BJ (cell line): ENCODE results near the gene SULF2. TPM values are rescaled to one million over a fixed set of nuclear protein-coding genes. Genes with fewer than 3 reads are reported as not detected.

Experiments used
- CTCF ChIA-PET: fragments of 350-600 bp; formaldehyde crosslinking; extraction: SDS; loops from one replicate; lab custom pipeline; 2021; ENCODE audit warnings: antibody characterized with exemption, inconsistent platforms; lab: Yijun Ruan, JAX
- POLR2A ChIA-PET: fragments of 300-600 bp; sonication (Branson Sonifier 250); formaldehyde crosslinking; extraction: SDS; loops from one replicate; lab custom pipeline; 2021; ENCODE audit warnings: antibody characterized with exemption; lab: Charles Lee
- DNase-seq: peaks from one replicate; pipeline ENCODE4 v3.0.0-alpha.2; 2011; ENCODE audit warnings: low read depth
- H3K27me3 ChIP-seq: 2 replicates; pipeline ENCODE4 v1.6.0; 2011; ENCODE audit warnings: low read length; ENCODE audit not compliant: control insufficient read depth, insufficient read depth
- H3K36me3 ChIP-seq: 2 replicates; pipeline ENCODE4 v1.5.1; 2011; ENCODE audit warnings: low read length; ENCODE audit not compliant: control insufficient read depth, insufficient read depth
- H3K4me3 ChIP-seq: 2 replicates; pipeline ENCODE4 v1.5.1; 2011; ENCODE audit warnings: low read depth, mild to moderate bottlenecking, control low read depth, low read length
- CTCF ChIP-seq: IDR thresholded peaks from 2 replicates; pipeline ENCODE4 v1.5.1; 2011; ENCODE audit warnings: low read depth, mild to moderate bottlenecking, control low read depth, inconsistent platforms, low read length, moderate library complexity; ENCODE audit not compliant: insufficient read depth
- polyA plus RNA-seq: library from polyadenylated mRNA; depleted of rRNA; stranded (reverse); fragments of >200 nt; gene quantifications from 2 replicates; pipeline ENCODE4 v1.2.3, GENCODE V29; 2011

The SULF2 gene
- polyA plus RNA-seq, 1 experiment, result 13.2 TPM

- H3K4me3 ChIP-seq, result no peak overlapping the region
- no peak for DNase-seq
- H3K36me3 ChIP-seq, result 0 out of 2 replicates have a peak, but pooled peaks cover 2% of the 10 kb centered on the region
- ChIA-PET POLR2A (no interaction called here), CTCF (interaction anchor here (1.6 kb wide), 1 partner anchor 11 kb away, joined by 3 read pairs; no protein-coding TSS in a partner anchor)
- no peaks in the 10 kb centered on the region for H3K27me3 ChIP-seq
- no peak for TF ChIP-seq CTCF
Observed at GRCh38 chr20:47734870-47735269, 50.4 kb downstream of the SULF2 start.

- Histone ChIP-seq H3K36me3 (0 out of 2 replicates have a peak, but pooled peaks cover 2% of the 10 kb centered on the region), H3K4me3 (no peak overlapping the region), H3K27me3 (no peaks in the 10 kb centered on the region)
- no peak for TF ChIP-seq CTCF
- CTCF ChIA-PET, result no interaction called here
- no peak for DNase-seq
- POLR2A ChIA-PET, result no interaction called here
Observed at GRCh38 chr20:47733892-47734291, 51.4 kb downstream of the SULF2 start.

GRCh38 chr20:47730744-47731143 lies 54.5 kb downstream of the SULF2 start:
- Histone ChIP-seq H3K36me3 (0 out of 2 replicates have a peak, but pooled peaks cover 2% of the 10 kb centered on the region), H3K4me3 (no peak overlapping the region), H3K27me3 (no peaks in the 10 kb centered on the region)
- CTCF ChIA-PET, result interaction anchor here (1.1 to 1.4 kb wide), 2 partner anchors 52 to 890 kb away, joined by 3 read pairs; no protein-coding TSS in a partner anchor
- no peak for DNase-seq
- no peak for TF ChIP-seq CTCF
- POLR2A ChIA-PET, result no interaction called here

GRCh38 chr20:47729472-47729871 lies 55.8 kb downstream of the SULF2 start:
- CTCF ChIA-PET, result interaction anchor here (1.1 to 1.6 kb wide), 2 partner anchors 31 to 891 kb away, joined by 3 read pairs; no protein-coding TSS in a partner anchor
- TF ChIP-seq CTCF, result no peak
- Histone ChIP-seq H3K36me3 (0 out of 2 replicates have a peak, but pooled peaks cover 2% of the 10 kb centered on the region), H3K4me3 (no peak overlapping the region), H3K27me3 (no peaks in the 10 kb centered on the region)
- POLR2A ChIA-PET, result no interaction called here
- no peak for DNase-seq

- TF ChIP-seq CTCF, result no peak
- ChIA-PET CTCF (interaction anchor here (3.9 kb wide), 1 partner anchor 893 kb away, joined by 58 read pairs; no protein-coding TSS in a partner anchor), POLR2A (no interaction called here)
Observed at GRCh38 chr20:47727909-47728361, 57.3 kb downstream of the SULF2 start.

More at GRCh38 chr20:47727909-47728361, 57.3 kb downstream of the SULF2 start:
- no peak overlapping the region for H3K4me3 ChIP-seq
- 0 out of 2 replicates have a peak, but pooled peaks cover 2% of the 10 kb centered on the region for H3K36me3 ChIP-seq
- no peak for DNase-seq
- no peaks in the 10 kb centered on the region for H3K27me3 ChIP-seq
